GM19468 (cell line): Measurements from ENCODE around the gene SH3TC1.

Source experiments
- ATAC-seq: cut with Tn5 transposase; IDR thresholded peaks from one replicate; pipeline ENCODE4 v1.9.1; 2021; ENCODE audit warnings: mild to moderate bottlenecking, moderate library complexity, moderate number of reproducible peaks; ENCODE audit not compliant: unreplicated experiment; ENCODE audit errors: extremely low read depth

Gene SH3TC1

DNA sequence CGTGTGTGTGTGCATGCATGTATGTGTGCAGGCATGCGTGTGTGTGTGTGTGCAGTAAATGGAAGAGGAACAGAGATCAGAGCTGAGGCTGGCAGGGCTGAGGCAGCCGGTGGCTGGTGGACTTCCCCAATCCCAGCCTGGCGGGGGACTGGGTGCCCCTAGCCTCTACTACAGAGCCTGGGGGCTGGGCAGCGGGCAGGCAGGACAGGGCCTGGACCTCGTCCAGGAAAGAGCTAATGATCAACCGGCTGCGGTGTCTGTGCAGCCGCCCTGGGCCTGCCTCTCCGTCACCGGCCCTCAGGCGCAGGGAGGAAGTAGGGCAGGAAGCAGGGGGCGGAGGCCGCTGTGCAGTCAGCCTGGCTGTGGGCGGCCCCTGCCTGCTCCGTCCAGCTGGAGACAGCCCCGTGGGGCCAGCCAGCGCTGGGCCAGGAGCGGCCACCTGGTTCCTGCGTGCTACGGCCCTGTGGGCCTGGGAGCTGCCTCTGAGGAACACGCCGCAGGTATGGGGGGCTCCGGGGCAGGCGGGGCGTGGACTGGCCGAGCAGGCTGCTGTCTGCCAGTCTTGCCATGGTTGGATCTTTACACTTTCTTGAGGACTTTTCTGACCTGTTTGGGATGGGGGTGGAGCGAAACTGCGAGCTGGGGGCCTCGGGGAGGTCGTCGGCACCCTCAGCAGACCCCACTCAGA lies at the start of gene SH3TC1:
Gene SH3TC1 (plus strand): TSS at position 385 of the 688 bp plus-strand sequence. CDS start 5,905 bp downstream, outside the sequence.
- peak; percentile 76 for ATAC-seq

DNA sequence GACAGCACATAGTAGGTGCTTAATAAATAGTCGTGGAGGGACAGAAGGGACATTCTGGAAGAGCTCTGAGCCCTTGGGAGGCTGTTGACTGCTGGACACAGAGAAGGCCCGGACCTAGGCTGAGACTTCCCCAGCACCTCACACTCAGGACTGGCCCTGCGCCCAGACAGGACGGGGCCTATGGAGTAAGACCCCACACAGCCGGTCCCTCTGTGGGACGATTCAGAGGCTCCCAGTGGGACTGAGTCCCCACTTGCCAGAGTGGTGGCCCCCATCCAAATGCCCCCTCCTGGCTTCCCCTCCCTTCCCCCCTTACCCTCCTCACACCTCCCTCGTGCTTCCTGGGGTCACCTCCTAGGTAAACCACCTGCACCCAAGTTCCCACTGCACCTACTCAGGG lies 49.4 kb upstream of the SH3TC1 start:
- no peak for ATAC-seq

DNA sequence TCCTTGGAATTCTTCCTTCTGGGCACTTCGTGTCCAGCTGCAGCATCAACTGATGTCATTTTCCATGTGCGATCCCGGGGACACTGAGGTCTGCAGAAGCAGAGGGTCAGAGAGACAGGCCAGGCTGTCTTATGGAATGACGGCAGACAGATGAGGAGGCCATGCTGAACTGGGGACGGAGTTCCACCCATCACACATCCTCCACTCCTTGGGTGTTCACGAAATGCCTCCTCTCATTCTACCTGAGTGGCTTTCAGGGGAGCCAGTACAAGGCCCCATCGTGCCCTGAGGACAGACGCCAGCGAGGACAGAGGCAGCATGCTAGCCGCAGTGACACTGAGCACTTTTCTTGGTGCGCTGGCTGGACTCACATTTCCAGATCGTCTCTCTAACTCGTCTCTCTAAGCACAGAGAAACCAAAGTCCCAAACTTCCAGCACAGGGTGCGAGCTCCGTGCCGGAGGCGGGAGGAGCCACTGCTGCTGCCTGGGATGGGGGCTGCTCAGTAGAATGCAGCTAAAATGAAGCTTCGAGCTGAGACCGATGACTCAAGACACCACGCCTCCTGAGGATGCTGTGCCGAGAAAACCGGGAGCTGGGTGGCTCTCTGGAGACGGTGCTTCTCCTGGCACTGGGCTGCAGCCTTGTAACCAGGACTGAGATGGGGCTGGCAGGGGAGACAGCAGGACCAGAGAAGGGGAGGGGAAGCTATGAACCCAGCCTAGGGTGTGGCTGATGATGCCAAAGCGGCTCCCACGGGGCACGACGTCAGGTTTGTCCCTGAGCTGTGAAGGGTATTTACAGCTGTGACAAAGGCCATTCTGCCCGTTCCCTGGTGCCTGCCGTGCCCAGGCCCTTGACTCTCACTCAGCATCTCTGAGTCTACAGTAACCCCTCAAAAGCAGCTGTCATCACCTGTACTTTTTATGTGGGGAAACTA lies 48.7 kb upstream of the SH3TC1 start:
- ATAC-seq, result no peak

GRCh38 chr4:8151165-8151650 lies 47.9 kb upstream of the SH3TC1 start:
- ATAC-seq, result no peak

GRCh38 chr4:8152090-8152864 lies 46.8 kb upstream of the SH3TC1 start:
- ATAC-seq, result no peak

GRCh38 chr4:8152865-8153257 lies 46.2 kb upstream of the SH3TC1 start:
- no peak for ATAC-seq

GRCh38 chr4:8153441-8153840 lies 45.6 kb upstream of the SH3TC1 start:
- ATAC-seq, result no peak

GRCh38 chr4:8155048-8155447 lies 44.0 kb upstream of the SH3TC1 start:
- no peak for ATAC-seq

GRCh38 chr4:8155660-8156421 lies 43.2 kb upstream of the SH3TC1 start:
- no peak for ATAC-seq

DNA sequence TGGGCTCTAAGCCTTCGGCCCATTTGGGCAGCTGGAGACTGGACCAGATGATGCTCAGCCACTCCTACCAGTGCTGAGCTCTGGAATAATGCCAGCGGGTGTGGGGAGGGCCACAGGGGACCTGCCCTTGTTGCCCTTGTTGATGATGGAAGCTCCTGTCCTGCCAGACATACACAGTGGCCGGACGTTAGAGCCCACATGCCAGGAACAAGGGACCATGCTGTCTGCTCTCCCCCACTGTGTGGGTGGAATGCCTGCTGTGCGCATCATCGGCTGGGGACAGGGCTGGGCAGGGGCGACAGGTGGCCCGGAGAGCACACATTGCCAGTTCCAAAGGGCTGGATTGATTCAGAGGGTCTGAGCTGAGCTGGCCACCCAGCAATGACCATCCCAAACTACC lies 42.5 kb upstream of the SH3TC1 start:
- no peak for ATAC-seq

DNA sequence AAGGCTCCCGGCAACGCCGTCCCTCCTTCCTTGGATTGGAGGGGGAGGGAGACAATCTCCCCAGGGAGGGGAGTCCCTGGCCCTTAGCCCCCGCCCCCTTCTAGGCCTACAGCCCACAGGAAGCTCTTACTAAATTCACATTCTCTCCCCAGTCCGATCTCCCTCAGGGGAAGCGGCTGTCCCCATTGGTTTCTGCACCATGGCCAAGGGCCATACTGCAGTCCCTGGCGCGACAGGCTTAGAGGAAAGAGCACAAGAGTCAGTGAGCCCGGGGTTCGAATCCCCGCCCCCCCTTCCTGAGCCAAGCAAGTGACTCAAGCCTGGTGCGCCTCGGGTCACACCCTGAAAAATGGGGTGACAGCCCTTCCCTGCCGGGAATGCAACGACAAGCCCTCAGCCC lies 41.6 kb upstream of the SH3TC1 start:
- ATAC-seq, result no peak

GRCh38 chr4:8157944-8158709 lies 41.0 kb upstream of the SH3TC1 start:
- no peak for ATAC-seq

GRCh38 chr4:8158710-8159536 lies 40.2 kb upstream of the SH3TC1 start, which contains the start of gene ABLIM2:
Gene ABLIM2 (minus strand): TSS chr4:8158813. CDS start chr4:8158689, 124 bp downstream.
- peak; percentile 95 for ATAC-seq

GRCh38 chr4:8159537-8160232 lies 39.4 kb upstream of the SH3TC1 start:
- no peak for ATAC-seq

- no peak for ATAC-seq
Measured at GRCh38 chr4:8160233-8160560, 38.9 kb upstream of the SH3TC1 start.

DNA sequence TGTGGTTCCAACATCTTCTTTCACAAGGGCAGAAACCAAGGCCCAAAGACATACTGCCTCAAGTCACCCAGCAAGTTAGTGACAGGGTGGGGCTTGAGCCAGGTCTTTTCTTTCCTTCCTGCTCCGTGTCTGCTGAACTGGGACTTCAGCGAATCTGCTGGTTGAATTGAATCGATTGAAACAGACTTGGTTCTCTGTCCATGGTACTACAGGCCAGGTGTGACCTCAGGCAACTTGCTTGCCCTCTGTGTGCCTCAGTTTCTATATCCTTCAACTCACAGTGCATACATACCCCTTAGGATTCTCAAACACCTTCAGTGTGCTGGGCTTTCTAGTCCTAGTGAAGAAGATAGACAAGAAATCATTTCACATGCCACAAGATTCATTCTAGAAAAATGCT lies 38.5 kb upstream of the SH3TC1 start:
- no peak for ATAC-seq

- no peak for ATAC-seq
Measured at GRCh38 chr4:8162625-8163024, 36.5 kb upstream of the SH3TC1 start.

GRCh38 chr4:8163026-8163425 lies 36.1 kb upstream of the SH3TC1 start:
- no peak for ATAC-seq
